WTC11 (cell line): ENCODE data around the gene GPR3.

ENCODE experiments used
- AFF4 ChIP-seq: sonication (generic); formaldehyde crosslinking; IDR thresholded peaks from 2 replicates; pipeline ENCODE4 v1.8.1; 2023; ENCODE audit warnings: mild to moderate bottlenecking, missing genetic modification reagents, borderline replicate concordance
- ATF2 ChIP-seq: sonication (generic); formaldehyde crosslinking; IDR thresholded peaks from 2 replicates; pipeline ENCODE4 v1.8.1; 2022; ENCODE audit warnings: low read depth, missing genetic modification reagents, borderline replicate concordance
- ATF6 ChIP-seq: sonication (generic); formaldehyde crosslinking; IDR thresholded peaks from 2 replicates; pipeline ENCODE4 v1.8.1; 2023; ENCODE audit warnings: mild to moderate bottlenecking, missing genetic modification reagents
- CTCF ChIP-seq: fragments of 200-600 bp; IDR thresholded peaks from 2 replicates; pipeline ENCODE4 v1.8.0; 2022; ENCODE audit warnings: antibody characterized with exemption
- E2F4 ChIP-seq: sonication (generic); formaldehyde crosslinking; IDR thresholded peaks from 2 replicates; pipeline ENCODE4 v1.8.1; 2022; ENCODE audit warnings: low read depth, mild to moderate bottlenecking, moderate library complexity, missing genetic modification reagents, borderline replicate concordance
- FOXJ3 ChIP-seq: sonication (generic); formaldehyde crosslinking; IDR thresholded peaks from 2 replicates; pipeline ENCODE4 v1.9.0; 2021; ENCODE audit warnings: missing genetic modification reagents, mild to moderate bottlenecking, borderline replicate concordance
- IRF1 ChIP-seq: sonication (generic); formaldehyde crosslinking; IDR thresholded peaks from 2 replicates; pipeline ENCODE4 v1.8.0; 2023; ENCODE audit warnings: missing genetic modification reagents
- JUN ChIP-seq: sonication (generic); formaldehyde crosslinking; IDR thresholded peaks from 2 replicates; pipeline ENCODE4 v1.8.0; 2023; ENCODE audit warnings: mild to moderate bottlenecking, missing genetic modification reagents
- MAX ChIP-seq: sonication (generic); formaldehyde crosslinking; IDR thresholded peaks from 2 replicates; pipeline ENCODE4 v1.8.0; 2022; ENCODE audit warnings: mild to moderate bottlenecking, missing genetic modification reagents
- NR3C1 ChIP-seq: sonication (generic); formaldehyde crosslinking; conservative IDR thresholded peaks from 2 replicates; pipeline ENCODE4 v1.8.1; 2023; ENCODE audit warnings: low read depth, mild to moderate bottlenecking, missing genetic modification reagents
- TEAD4 ChIP-seq: sonication (generic); formaldehyde crosslinking; IDR thresholded peaks from 2 replicates; pipeline ENCODE4 v1.8.0; 2022; ENCODE audit warnings: mild to moderate bottlenecking, missing genetic modification reagents
- ZNF232 ChIP-seq: sonication (generic); formaldehyde crosslinking; IDR thresholded peaks from 2 replicates; pipeline ENCODE4 v1.8.0; 2022; ENCODE audit warnings: mild to moderate bottlenecking, missing genetic modification reagents

- no peak for TF ChIP-seq E2F4 (CRISPR knock-in tag)
- TF ChIP-seq CTCF: no peak
- TF ChIP-seq MAX (CRISPR knock-in tag): no peak
- no peak for TF ChIP-seq ATF2 (CRISPR knock-in tag)
- no peak for TF ChIP-seq AFF4 (CRISPR knock-in tag)
- TF ChIP-seq NR3C1 (CRISPR knock-in tag): no peak
- TF ChIP-seq ZNF232 (CRISPR knock-in tag): no peak
- TF ChIP-seq TEAD4: no peak
- TF ChIP-seq ATF6 (CRISPR knock-in tag): no peak
- no peak for TF ChIP-seq IRF1 (CRISPR knock-in tag)
- TF ChIP-seq JUN (CRISPR knock-in tag): no peak
- no peak for TF ChIP-seq FOXJ3
Measured at GRCh38 chr1:27381969-27382762, 10.3 kb upstream of the GPR3 start.
